Superior temporal gyrus (tissue), 1 donor: Measurements from ENCODE around the gene PRAMEF12.
"Not testable (repeated sequence)": the region's sequence is repeated elsewhere in the genome, so short reads cannot be mapped to it uniquely, and the experiment has no call there.

ENCODE experiments used
- DNase-seq: peaks from one replicate; pipeline ENCODE4 v3.0.0-alpha.2; 2016; ENCODE audit errors: extremely low spot score

The PRAMEF12 gene

DNA sequence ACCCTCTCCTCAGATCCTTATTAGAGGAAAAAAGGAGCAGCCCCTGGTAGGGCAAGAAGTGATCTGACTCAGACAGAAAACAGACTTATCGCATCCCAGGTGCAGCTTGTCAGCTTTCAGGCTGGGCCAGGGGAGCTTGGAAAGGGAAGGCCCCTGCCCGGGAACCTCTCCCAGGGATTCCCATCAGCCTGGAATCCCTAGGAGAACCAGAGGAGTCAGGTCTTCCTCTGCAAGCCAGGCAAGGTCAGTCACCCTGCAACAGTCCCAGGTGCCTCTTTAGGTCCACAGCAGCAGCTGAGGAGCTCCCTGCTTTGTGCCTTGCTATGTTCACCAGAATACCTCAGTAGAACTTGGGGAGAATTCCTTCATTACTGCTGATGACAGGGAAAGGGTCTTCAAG lies 2.9 kb upstream of the PRAMEF12 start:
- no peak for DNase-seq

- no peak for DNase-seq
Observed at GRCh38 chr1:12771186-12771585, 2.4 kb upstream of the PRAMEF12 start.

DNA sequence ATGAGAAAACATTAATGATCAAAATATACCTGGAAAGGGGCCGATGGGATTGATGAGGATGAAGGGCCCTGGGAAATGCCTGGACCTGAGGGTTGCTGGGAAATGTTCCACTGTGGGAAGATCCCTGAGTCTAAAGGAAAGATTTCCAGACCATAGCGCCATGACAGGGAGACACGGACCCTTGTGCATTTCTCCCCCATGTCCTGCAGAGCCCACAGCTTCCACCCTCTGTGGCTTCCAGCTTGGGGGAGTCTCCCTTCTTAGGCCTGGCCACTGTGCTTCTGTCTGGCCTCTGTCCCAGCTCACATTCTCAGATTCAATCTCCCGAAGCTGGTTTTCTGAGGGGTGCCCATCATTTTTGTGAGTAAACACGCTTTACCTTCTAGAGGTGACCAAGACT lies 1.0 kb upstream of the PRAMEF12 start:
- no peak for DNase-seq

GRCh38 chr1:12774801-12775345 lies 1.3 kb downstream of the PRAMEF12 start:
- no peak for DNase-seq

GRCh38 chr1:12775443-12775842 lies 1.9 kb downstream of the PRAMEF12 start:
- no peak for DNase-seq

GRCh38 chr1:12776801-12777557 lies 3.4 kb downstream of the PRAMEF12 start:
- DNase-seq: no peak

GRCh38 chr1:12778061-12778460 lies 4.5 kb downstream of the PRAMEF12 start:
- DNase-seq: no peak

DNA sequence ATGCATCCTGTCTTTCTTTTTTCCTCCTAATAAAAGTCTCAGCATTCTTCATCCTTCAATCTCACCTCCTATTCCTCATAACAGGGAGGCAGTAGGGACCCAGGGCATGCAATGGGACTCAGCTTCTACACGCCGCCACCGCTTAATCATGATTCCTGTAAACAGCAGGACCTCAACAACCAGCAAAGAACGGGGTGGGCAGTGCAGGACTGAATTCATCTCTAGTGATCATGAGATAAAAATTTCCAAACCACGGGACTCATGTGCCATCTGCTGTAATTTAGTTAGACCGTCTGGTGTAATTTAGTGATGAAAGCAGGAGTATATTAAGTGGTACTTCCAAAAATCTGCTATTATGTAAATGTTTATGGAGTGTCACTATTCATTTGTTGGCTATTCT lies 5.4 kb downstream of the PRAMEF12 start:
- DNase-seq: no peak

- not testable (repeated sequence) for DNase-seq
Observed at GRCh38 chr1:12781488-12781887, 8.0 kb downstream of the PRAMEF12 start.

DNA sequence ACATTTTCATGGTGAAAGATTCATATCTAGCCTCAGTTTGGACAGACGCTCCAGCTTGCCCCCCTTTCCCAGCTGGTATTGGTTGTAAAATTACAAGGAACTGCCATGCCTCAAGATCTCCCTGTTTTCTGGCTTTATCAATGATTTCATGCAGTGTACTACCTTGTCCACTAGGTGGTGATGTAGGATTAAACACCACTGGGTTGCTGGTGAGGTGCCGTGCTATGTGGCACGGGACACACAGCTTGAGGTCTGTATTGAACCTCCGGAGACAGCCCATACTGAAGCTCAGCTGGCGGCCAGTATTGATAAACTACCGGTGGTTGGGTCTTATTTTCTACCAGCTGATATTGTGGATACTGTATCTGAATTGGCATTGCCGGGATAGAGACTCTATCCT lies 10.2 kb downstream of the PRAMEF12 start:
- not testable (repeated sequence) for DNase-seq

DNA sequence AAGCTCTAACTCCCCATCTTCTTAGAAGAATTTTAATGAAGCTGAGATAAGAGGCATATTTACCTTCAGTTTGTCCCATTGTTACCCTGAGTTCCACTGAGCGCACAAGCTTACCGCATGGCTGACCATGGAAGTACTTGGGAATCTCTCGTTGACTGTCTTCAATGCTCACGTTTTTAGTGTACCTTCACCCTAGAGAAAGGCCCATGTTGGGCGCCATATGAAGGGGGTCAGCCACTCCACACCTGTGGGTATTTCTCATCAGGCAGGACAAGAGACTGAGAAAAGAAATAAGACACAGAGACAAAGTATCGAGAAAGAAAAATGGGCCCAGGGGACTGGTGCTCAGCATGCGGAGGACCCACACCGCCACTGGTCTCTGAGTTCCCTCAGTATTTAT lies 11.2 kb downstream of the PRAMEF12 start:
- DNase-seq: not testable (repeated sequence)

GRCh38 chr1:12791097-12791496 lies 17.6 kb downstream of the PRAMEF12 start, which contains the start of gene PRAMEF1:
PRAMEF1 (plus strand) TSS chr1:12791397; CDS start chr1:12793228, 1,831 bp downstream.
- not testable (repeated sequence) for DNase-seq

DNA sequence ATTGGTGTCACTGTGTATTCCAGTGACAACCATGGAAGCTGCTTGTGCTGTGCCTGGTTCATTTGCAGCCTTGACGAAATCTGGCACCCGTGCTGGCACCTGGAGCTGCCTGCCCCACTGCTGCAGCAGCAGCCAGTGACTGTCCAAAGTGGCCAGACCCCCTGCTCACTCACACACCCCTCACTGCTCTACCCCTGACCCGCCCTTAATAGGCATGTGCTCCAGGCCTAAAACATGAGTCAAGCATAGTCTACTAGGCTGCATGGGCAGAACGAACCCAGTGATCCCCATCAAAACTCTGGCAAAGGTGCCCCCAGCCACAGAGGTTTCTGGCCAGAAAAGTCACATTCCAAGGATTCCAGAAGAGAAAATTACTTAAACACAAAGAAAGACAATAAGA lies 25.4 kb downstream of the PRAMEF12 start:
- no peak for DNase-seq

DNA sequence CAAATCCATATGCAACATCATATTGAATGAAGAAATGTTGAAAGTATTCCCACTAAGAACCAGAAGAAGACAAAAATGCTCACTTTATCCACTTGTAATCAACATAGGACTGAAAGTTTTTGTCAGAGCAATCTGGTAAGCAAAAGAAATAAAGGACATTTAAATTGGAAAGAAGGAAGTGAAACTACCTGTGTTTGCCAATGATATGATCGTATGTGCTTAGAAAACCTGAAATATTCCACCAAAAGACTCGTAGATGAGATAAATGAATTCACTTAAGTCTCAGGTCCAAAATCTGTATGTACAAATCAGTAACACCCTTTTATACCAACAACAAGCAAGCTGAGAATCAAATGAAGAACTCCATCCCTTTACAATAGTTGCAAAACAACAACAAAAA lies 26.2 kb downstream of the PRAMEF12 start:
- DNase-seq: no peak

GRCh38 chr1:12809933-12810332 lies 36.4 kb downstream of the PRAMEF12 start:
- no peak for DNase-seq

GRCh38 chr1:12810691-12811408 lies 37.3 kb downstream of the PRAMEF12 start:
- no peak for DNase-seq

GRCh38 chr1:12811409-12811784 lies 37.9 kb downstream of the PRAMEF12 start:
- no peak for DNase-seq

- not testable (repeated sequence) for DNase-seq
Observed at GRCh38 chr1:12819061-12819460, 45.5 kb downstream of the PRAMEF12 start.
